Left ventricle myocardium inferior (tissue), 1 donor: Measurements from ENCODE around the gene MED28. TPM values are rescaled to one million over a fixed set of nuclear protein-coding genes. Genes with fewer than 3 reads are reported as not detected.
"Not testable (repeated sequence)": the region's sequence is repeated elsewhere in the genome, so short reads cannot be mapped to it uniquely, and the experiment has no call there.

Source experiments
- DNase-seq: peaks from one replicate; pipeline ENCODE4 v3.0.0-alpha.2; 2020
- H3K27ac ChIP-seq: fragments of 200-600 bp; replicated peaks from 2 replicates; pipeline ENCODE4 v1.8.0; 2021
- H3K27me3 ChIP-seq: fragments of 200-600 bp; 2 replicates; pipeline ENCODE4 v1.8.0; 2021; ENCODE audit warnings: low read depth
- H3K36me3 ChIP-seq: fragments of 200-600 bp; 2 replicates; pipeline ENCODE4 v1.8.0; 2021
- H3K4me1 ChIP-seq: fragments of 200-600 bp; 2 replicates; pipeline ENCODE4 v1.8.0; 2021
- H3K4me3 ChIP-seq: fragments of 200-600 bp; 2 replicates; pipeline ENCODE4 v1.8.0; 2021; ENCODE audit warnings: mild to moderate bottlenecking, moderate library complexity
- H3K9me3 ChIP-seq: fragments of 200-600 bp; replicated peaks from 2 replicates; pipeline ENCODE4 v1.8.0; 2021
- intact Hi-C: fragments of 100-400 bp; cut with micrococcal nuclease; formaldehyde crosslinking; loops from one replicate; pipeline ENCODE4 v1.11.0; 2022
- total RNA-seq: library from RNA; stranded (reverse); fragmentation: NEBNext Ultra II Directional; extraction: Animal tissue kit (Norgen Biotek cat#: 25700); gene quantifications from one replicate; pipeline ENCODE4 v1.2.1, GENCODE V29; 2021
- TF ChIP-seq, protein P1 (sequence below): fragments of 200-600 bp; IDR thresholded peaks from 2 replicates; pipeline ENCODE4 v1.8.0; 2021; ENCODE audit warnings: antibody characterized with exemption, mild to moderate bottlenecking, borderline replicate concordance
- donor health status: DM: no; HTN: yes; CAD: no; lungs with severe emphysema.

Gene MED28
- total RNA-seq, 1 donor from 2014 or later = 18.1 TPM

DNA sequence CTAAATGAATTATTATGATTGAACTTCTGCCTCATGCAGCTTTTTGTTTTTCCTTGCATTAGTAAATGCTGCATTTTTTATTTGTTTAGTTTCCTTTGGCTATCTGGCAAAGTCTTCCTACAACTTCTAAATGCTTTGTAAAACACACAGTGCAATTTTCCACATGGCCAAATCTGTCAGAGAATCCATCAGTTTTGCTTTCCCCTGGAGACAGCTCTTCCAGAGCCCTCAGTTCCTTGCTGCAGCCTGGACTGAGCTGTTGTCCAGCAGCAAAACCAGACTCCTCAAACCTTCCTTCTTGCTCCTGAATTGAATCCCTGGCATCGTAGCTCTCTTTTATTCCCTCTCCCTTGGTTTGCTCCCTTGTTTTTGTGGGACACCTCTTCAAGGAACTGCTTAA, 42.6 kb downstream of the MED28 start:
- Histone ChIP-seq H3K4me3 (no peak overlapping the region), H3K27ac (no peak overlapping the region), H3K27me3 (peaks cover 15% of the 10 kb centered on the region), H3K4me1 (no peaks in the 10 kb centered on the region), H3K9me3 (no peaks in the 10 kb centered on the region), H3K36me3 (no peaks in the 10 kb centered on the region)
- intact Hi-C loops = no loop called here
- no peak for DNase-seq
- TF ChIP-seq, protein P1, sequence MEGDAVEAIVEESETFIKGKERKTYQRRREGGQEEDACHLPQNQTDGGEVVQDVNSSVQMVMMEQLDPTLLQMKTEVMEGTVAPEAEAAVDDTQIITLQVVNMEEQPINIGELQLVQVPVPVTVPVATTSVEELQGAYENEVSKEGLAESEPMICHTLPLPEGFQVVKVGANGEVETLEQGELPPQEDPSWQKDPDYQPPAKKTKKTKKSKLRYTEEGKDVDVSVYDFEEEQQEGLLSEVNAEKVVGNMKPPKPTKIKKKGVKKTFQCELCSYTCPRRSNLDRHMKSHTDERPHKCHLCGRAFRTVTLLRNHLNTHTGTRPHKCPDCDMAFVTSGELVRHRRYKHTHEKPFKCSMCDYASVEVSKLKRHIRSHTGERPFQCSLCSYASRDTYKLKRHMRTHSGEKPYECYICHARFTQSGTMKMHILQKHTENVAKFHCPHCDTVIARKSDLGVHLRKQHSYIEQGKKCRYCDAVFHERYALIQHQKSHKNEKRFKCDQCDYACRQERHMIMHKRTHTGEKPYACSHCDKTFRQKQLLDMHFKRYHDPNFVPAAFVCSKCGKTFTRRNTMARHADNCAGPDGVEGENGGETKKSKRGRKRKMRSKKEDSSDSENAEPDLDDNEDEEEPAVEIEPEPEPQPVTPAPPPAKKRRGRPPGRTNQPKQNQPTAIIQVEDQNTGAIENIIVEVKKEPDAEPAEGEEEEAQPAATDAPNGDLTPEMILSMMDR = no peak

DNA sequence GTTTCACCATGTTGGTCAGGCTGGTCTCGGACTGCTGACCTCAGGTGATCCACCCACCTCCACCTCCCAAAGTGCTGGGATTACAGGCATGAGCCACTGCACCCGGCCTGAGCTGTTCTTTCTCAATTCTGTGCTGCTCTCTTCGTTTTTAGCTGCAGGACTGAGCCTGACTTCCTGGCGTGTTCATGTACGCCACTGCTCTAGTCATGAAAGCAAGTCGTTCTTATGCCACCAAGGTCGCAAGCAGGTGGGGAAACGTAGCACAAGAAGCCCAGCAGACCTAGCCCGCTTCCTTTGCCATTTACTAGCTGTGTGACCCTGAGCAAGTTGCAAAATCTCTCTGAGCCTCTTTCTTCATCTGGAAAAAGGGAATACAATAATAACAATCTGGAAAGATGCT, 43.4 kb downstream of the MED28 start:
- H3K9me3 ChIP-seq = no peaks in the 10 kb centered on the region
- intact Hi-C loops = no loop called here
- TF ChIP-seq, protein P1 = no peak
- no peak overlapping the region for H3K4me3 ChIP-seq
- H3K4me1 ChIP-seq = no peaks in the 10 kb centered on the region
- H3K36me3 ChIP-seq = no peaks in the 10 kb centered on the region
- no peak for DNase-seq
- peaks cover 15% of the 10 kb centered on the region for H3K27me3 ChIP-seq
- H3K27ac ChIP-seq = no peak overlapping the region

DNA sequence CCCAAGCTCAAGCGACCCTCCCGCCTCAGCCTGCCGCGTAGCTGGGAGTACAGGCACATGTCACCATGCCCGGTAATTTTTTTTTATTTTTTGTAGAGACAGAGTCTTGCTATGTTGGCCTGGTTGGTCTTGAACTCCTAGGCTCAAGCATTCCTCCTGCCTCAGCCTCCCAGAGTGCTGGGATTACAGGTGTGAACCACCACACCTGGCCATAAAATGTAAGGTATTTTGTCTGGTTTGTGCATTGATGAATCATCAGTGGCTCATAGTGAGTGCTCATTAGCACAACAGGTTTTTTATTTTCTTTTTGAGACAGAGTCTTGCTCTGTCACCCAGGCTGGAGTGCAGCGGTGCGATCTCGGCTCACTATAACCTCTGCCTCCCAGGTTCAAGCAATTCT, 44.8 kb downstream of the MED28 start:
- H3K27me3 ChIP-seq = peaks cover 15% of the 10 kb centered on the region
- H3K4me3 ChIP-seq, intact Hi-C loops: not testable (repeated sequence)

DNA sequence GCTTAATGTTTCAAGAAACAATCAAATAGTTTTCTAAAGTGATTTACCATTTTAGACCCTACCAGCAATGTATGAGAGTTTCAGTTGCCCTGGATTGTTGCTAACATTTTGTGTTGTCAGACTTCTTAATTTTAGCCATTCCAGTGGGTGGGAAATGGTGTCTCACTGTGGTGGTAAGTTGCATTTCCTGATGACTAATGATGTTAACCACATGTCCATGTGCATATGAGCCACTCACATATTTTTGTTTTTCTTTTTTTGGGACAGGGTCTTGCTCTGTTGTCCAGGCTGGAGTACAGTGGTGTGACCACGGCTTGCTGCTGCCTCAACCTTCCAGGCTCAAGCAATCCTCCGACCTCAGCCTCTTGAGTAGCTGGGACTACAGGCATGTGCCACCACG, 48.3 kb downstream of the MED28 start:
- no peaks in the 10 kb centered on the region for H3K9me3 ChIP-seq
- H3K27ac ChIP-seq = no peak overlapping the region
- H3K4me3 ChIP-seq = no peak overlapping the region
- peaks cover 15% of the 10 kb centered on the region for H3K27me3 ChIP-seq
- no peaks in the 10 kb centered on the region for H3K4me1 ChIP-seq
- TF ChIP-seq, protein P1 = no peak
- intact Hi-C loops = no loop called here
- DNase-seq = no peak
- no peaks in the 10 kb centered on the region for H3K36me3 ChIP-seq

More for the DNA sequence above, 44.8 kb downstream of the MED28 start:
- not testable (repeated sequence) for H3K27ac ChIP-seq, H3K4me1 ChIP-seq, DNase-seq, H3K36me3 ChIP-seq, H3K9me3 ChIP-seq

DNA sequence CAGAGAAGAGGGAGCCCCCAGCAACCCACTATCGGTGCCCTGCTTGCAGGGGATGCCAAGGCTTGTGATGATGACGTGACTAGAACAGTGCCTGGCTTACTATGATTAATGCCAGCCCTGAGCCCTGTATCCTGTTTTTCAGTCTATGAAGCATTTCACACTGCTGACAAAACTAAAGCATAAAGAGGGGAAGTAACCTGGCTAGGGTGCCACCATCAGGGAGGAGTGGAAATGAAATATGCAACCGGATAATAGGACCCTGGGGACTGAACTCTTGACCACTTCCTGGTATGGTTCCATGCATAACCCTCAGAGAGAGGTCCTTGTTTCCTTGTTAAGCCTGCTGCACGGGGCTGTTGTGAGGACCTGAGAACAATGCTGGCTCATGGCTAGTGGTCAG, 50.3 kb downstream of the MED28 start:
- no peaks in the 10 kb centered on the region for H3K27me3 ChIP-seq
- H3K4me3 ChIP-seq = no peak overlapping the region
- TF ChIP-seq, protein P1 = no peak
- H3K9me3 ChIP-seq = no peaks in the 10 kb centered on the region
- intact Hi-C loops = no loop called here
- no peaks in the 10 kb centered on the region for H3K36me3 ChIP-seq
- H3K27ac ChIP-seq = no peak overlapping the region
- no peak for DNase-seq
- no peaks in the 10 kb centered on the region for H3K4me1 ChIP-seq

DNA sequence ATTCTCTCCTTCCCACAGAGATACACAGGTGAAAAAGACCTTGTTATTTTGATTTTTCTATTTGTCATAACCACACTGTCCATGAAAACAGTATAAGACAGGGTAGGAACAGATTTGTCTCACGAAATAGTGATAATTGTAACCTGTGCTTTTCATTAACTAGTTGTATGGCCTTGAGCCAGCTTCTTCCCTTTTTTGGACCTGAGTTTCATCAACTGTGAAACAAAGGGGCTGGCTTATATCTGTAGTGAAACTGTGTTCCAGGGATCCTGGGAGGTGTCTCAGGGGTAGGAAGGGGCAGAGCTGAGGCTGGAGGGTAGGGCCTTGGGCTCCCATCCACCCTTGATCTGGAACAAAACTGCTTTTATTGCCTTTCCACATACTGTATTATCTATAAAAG, 50.9 kb downstream of the MED28 start:
- no peaks in the 10 kb centered on the region for H3K4me1 ChIP-seq
- peaks cover 2% of the 10 kb centered on the region for H3K27me3 ChIP-seq
- no peaks in the 10 kb centered on the region for H3K9me3 ChIP-seq
- no peak overlapping the region for H3K4me3 ChIP-seq
- no peaks in the 10 kb centered on the region for H3K36me3 ChIP-seq
- no peak for DNase-seq
- TF ChIP-seq, protein P1 = no peak
- no peak overlapping the region for H3K27ac ChIP-seq
- intact Hi-C loops = no loop called here
